GM18519 (cell line): ENCODE measurements around the gene VPS36.
"Not testable (repeated sequence)": the region's sequence is repeated elsewhere in the genome, so short reads cannot be mapped to it uniquely, and the experiment has no call there.

ENCODE experiments used
- ATAC-seq: cut with Tn5 transposase; IDR thresholded peaks from one replicate; pipeline ENCODE4 v1.9.1; 2021; ENCODE audit warnings: mild to moderate bottlenecking, moderate library complexity; ENCODE audit not compliant: unreplicated experiment, low FRiP score

VPS36 gene

GRCh38 chr13:52383366-52383765 lies 67.1 kb downstream of the VPS36 start:
- ATAC-seq, result no peak

GRCh38 chr13:52378312-52378711 lies 72.1 kb downstream of the VPS36 start:
- ATAC-seq, result no peak

- no peak for ATAC-seq
Observed at GRCh38 chr13:52377898-52378297, 72.5 kb downstream of the VPS36 start.

- no peak for ATAC-seq
Observed at GRCh38 chr13:52374873-52375411, 75.5 kb downstream of the VPS36 start.

GRCh38 chr13:52374389-52374788 lies 76.0 kb downstream of the VPS36 start:
- no peak for ATAC-seq

- not testable (repeated sequence) for ATAC-seq
Observed at GRCh38 chr13:52373277-52373676, 77.2 kb downstream of the VPS36 start.

- ATAC-seq, result no peak
Observed at GRCh38 chr13:52371736-52372247, 78.6 kb downstream of the VPS36 start.

GRCh38 chr13:52366291-52366690 lies 84.1 kb downstream of the VPS36 start:
- no peak for ATAC-seq
